Central memory CD4-positive, alpha-beta T cell (primary cell): Measurements from ENCODE around the gene ITGB5.
"Not testable (repeated sequence)": the region's sequence is repeated elsewhere in the genome, so short reads cannot be mapped to it uniquely, and the experiment has no call there.

Source experiments
- DNase-seq: peaks from one replicate; pipeline ENCODE4 v3.0.0; 2022

ITGB5 gene

DNA sequence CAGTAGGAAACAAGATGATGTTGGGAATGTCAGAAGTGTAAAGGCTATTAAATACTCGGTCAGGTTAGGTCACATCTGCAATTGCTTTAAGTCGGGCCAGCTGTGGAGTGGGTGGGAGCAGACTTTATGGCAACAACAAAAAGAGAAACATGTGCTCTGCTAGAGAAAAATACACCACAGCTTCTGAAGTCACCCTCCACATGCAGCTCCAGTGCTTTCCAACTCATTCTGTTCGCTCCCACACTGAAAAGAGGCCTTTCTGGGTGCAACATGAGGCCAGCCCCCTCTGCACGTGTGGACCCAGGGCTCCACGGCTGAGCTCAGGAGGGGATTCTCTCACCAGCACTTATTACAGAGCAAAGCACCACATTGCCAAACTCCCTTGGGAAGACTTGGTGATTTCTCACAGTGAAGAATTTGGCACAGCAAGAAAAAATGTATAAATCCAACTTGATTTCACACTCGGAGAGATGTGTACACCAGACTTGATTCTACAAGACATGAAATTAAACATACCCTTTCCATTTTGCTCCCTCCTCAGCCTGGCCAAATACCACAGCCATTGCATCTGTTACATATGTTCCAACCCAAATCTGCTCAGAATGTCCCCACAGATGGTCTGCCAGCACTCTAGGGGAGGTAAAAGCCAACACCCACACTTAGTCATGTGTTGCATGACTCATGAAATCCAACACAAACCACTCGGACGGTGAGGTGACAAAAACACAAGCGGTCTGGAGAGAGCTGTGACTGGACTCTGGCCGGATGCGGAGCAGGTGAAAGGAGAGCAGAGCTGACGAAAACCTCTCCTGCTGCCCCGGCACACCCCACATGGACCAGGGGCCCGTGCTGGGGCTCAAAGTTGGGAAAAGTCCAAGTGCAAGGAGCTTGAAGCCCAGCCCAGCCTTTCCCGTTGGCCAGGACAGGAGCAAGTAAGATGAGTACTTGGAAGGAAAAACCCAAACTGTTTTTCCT lies 74.6 kb downstream of the ITGB5 start:
- no peak for DNase-seq

DNA sequence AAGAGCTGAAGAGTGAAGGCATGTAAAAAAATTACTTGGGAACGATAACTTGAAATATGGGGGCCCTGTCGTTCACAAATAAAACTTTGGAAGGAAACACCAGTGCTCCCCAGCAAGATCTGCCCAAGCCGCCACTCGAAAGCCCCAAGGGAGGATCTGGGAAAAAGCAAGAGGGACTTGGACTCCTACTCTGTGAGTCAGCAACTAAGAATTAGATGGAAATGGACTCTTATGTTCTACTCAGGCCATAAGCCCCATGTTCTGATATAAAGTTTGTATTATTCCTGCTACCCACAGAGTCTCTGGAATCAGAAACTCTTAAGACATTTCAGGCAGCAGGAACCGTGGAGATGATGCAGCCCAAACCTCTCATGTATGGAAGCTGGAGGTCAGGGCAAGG lies 75.7 kb downstream of the ITGB5 start:
- DNase-seq: no peak

DNA sequence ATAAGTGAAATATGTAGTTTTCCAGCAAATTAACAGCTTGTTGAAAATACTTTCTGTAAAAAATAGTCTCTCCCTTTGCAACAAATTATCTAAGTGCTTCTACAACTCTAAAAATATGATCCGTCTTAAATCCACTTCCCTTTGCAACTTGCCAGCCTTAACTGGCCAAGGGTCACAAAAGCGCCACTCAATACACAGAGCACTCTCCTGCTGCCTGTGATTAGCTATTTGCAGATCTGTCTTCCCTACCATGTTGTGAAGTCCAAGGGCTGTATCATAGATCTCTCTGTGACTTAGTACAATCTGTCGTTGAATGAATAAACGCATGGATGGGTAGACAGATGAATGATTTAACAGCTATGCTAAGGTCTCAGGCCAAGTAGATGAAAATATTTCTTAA lies 76.2 kb downstream of the ITGB5 start:
- no peak for DNase-seq

- no peak for DNase-seq
These were observed 78.1 kb downstream of the ITGB5 start for GRCh38 chr3:124809039-124809438.

- no peak for DNase-seq
These were observed 81.5 kb downstream of the ITGB5 start for GRCh38 chr3:124805671-124806070.

GRCh38 chr3:124804875-124805274 lies 82.3 kb downstream of the ITGB5 start:
- DNase-seq: no peak

DNA sequence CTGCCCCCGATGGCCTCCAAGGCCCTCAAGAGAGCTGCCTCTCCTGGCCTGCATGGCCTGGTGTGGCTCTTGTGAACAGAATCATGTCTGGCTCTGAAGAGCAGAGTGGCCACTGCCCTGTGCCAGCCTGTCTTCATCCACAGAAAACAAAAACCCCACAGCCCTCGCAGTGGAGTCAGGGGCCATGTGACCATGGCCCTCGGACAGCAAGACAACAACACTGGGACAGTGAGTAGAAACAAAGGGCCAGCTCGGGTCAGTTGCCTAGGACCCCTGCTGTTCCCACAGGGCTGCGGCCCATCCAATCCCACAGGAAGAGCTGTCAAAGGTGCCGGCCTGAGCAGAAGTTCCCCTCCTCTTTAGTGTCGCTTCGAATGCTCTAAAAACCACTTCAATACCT lies 84.5 kb downstream of the ITGB5 start:
- no peak for DNase-seq

DNA sequence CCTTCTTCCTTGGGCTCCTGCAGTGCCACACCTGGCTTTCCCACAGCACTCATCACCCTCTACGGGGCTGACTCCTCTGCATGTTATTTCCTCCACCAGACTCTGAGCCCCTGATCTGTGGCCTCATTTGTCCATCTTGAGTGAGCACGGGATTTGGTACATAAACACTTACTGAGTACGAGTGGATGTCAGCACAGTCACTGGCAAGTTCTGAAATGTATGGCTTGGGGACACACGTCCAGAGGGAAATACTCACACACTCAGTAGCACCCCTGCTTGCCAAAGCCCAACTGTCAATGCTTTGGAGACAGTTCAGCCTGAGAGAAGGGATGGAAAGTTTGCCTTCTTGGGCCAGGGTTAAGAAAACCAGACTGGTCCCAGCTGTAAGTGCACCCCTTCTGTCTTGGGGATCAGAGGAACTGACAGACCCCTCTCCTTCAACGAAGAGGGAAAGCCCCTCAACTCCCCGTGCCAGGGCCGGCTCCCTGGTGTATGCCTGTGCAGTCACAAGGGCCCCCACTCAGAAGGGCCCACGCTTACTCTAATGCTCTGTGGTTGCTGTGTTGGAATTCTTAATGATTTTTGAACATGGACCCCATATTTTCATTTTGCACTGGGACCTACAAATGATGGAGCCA lies 85.0 kb downstream of the ITGB5 start:
- no peak for DNase-seq

- no peak for DNase-seq
These were observed 86.5 kb downstream of the ITGB5 start for GRCh38 chr3:124800511-124801258.

- DNase-seq: no peak
These were observed 87.1 kb downstream of the ITGB5 start for GRCh38 chr3:124800076-124800475.

- DNase-seq: no peak
These were observed 87.5 kb downstream of the ITGB5 start for GRCh38 chr3:124799676-124800075.

DNA sequence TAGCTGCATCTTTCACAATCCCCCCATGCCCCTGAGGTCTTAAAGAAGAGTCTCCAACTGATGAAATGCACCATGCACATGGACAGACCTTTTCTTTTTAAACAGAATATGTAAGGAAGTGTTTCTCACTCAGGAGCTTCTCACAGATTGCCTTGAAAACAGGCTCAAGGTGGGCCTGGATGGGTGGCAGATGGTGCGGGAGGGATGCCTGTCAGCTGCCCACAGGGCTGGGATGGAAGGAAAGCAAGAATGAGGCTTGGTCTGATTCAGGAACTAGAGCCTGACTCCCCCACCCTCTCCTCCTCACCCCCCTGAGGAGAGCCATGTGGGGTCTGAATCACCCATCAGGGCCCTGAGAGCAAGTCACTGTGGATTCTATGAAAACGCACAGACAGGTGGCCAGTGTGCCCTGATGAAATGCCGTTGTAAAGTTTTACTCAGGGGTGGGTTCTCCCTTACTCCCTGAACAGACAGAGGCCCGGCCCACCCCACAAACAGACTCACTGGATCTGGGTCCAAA lies 89.7 kb downstream of the ITGB5 start:
- DNase-seq: no peak

GRCh38 chr3:124796477-124796876 lies 90.7 kb downstream of the ITGB5 start:
- no peak for DNase-seq

GRCh38 chr3:124793054-124793739 lies 94.0 kb downstream of the ITGB5 start:
- DNase-seq: no peak

DNA sequence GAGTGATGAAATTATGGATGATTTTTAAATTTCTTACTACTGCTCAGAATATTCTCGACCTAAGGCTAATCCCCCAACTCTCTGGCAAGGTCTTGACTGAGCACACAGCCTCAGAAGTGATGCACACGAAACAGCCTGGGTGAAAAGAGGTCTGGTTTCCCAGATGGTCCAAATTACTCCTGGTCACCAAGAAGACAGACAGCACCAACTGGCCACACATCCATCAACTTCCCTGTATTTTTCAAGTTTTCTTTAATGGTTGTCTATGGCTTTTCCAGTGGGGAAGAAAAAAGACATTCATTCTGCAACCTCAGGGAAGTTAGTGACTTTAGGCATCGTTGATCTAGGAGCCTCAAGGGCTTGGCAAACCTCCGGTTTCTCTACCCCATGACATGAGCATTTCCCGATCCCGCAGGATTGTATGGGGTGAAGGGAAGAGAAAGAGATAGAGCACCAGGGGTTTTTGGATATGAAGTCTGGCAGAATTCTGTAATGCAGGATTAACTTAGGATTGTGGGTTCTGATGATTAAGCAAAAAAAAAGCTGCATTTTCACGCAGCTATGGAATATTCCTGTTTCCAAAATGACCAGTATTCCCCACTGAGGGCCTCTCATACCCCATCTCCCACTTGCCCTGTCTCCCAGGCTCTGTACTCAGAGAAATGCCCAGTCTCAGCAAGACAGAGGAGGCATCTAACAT lies 94.7 kb downstream of the ITGB5 start:
- no peak for DNase-seq

DNA sequence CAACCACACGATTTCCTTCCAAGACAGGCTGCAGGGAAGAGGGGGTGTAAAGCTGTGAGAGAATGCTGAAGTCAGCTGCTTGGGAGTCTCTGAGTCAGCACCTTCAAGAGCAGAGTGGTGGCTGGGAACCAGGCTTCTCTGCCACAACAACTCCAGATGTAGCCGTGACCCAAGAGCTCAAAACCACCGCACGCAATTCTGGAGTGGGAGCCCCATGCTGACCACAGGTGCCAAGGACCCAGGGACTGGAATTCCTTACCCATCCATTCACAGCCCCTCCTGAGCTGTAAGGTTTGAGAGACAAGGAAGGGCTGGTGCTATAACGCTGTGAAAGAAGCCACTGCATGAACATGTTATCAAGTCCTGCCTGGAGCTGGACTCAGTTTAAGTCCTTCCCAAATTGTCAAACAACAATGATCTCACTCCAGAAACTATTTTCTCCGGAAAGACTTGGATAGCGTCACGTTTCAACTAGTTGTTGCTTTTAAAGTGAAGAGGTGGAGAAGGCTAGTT lies 95.5 kb downstream of the ITGB5 start:
- no peak for DNase-seq

DNA sequence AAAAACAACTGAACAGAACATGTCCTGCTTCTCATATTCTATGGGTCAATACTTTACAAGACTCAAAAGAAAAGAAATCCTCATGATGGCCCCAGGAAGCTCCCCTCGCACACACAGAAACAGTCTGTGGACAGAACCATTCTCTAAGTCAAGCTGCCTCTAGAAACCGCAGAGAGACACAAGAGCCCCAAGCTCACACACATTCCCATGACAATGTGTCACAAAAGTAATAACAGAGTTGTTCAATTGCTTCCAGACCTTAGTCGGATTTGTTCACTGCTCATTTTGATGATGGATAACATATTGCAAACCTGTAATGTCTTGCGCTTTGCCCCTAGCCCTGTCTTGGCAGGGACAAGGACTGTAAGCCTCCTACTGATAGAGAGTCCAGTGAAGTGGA lies 96.0 kb downstream of the ITGB5 start:
- no peak for DNase-seq

GRCh38 chr3:124789103-124789502 lies 98.1 kb downstream of the ITGB5 start:
- DNase-seq: not testable (repeated sequence)

GRCh38 chr3:124788254-124788745 lies 98.9 kb downstream of the ITGB5 start:
- no peak for DNase-seq

- no peak for DNase-seq
These were observed 99.5 kb downstream of the ITGB5 start for GRCh38 chr3:124787476-124788195.
